Measurements from ENCODE around the gene SEPTIN6.

The SEPTIN6 gene

GRCh38 chrX:119647552-119648420, 45.2 kb downstream of the SEPTIN6 start:
- DNase-seq: no peak

- no peak for DNase-seq
Measured at GRCh38 chrX:119647089-119647488, 45.9 kb downstream of the SEPTIN6 start.

- DNase-seq: no peak
Measured at GRCh38 chrX:119646515-119646914, 46.5 kb downstream of the SEPTIN6 start.

- DNase-seq: no peak
Measured at GRCh38 chrX:119643696-119644095, 49.3 kb downstream of the SEPTIN6 start.
